Superior temporal gyrus (tissue), 1 donor: Measurements from ENCODE around the gene ZNF516.
"Not testable (repeated sequence)": the region's sequence is repeated elsewhere in the genome, so short reads cannot be mapped to it uniquely, and the experiment has no call there.

Source experiments
- DNase-seq: peaks from one replicate; pipeline ENCODE4 v3.0.0-alpha.2; 2016; ENCODE audit errors: extremely low spot score

ZNF516 gene

GRCh38 chr18:76495006-76495370, at the start of gene ZNF516:
ZNF516 (minus strand) TSS chr18:76495242; CDS start chr18:76443054, 52,188 bp downstream.
- no peak for DNase-seq

GRCh38 chr18:76538846-76539245, 43.8 kb upstream of the ZNF516 start:
- DNase-seq = no peak

GRCh38 chr18:76537621-76538020, 42.6 kb upstream of the ZNF516 start:
- no peak for DNase-seq

GRCh38 chr18:76536593-76536992, 41.6 kb upstream of the ZNF516 start:
- DNase-seq = not testable (repeated sequence)

GRCh38 chr18:76532875-76533274, 37.8 kb upstream of the ZNF516 start:
- DNase-seq = no peak

GRCh38 chr18:76530846-76531245, 35.8 kb upstream of the ZNF516 start:
- no peak for DNase-seq

- no peak for DNase-seq
Observed at GRCh38 chr18:76530391-76530790, 35.3 kb upstream of the ZNF516 start.

- no peak for DNase-seq
Observed at GRCh38 chr18:76529433-76529811, 34.4 kb upstream of the ZNF516 start.

GRCh38 chr18:76528477-76529432, 33.7 kb upstream of the ZNF516 start:
- no peak for DNase-seq

GRCh38 chr18:76525911-76526310, 30.9 kb upstream of the ZNF516 start:
- DNase-seq = no peak

GRCh38 chr18:76524900-76525698, 30.1 kb upstream of the ZNF516 start:
- peak; percentile 36 for DNase-seq

- no peak for DNase-seq
Observed at GRCh38 chr18:76524477-76524876, 29.4 kb upstream of the ZNF516 start.

GRCh38 chr18:76522551-76522950, 27.5 kb upstream of the ZNF516 start:
- DNase-seq = no peak

GRCh38 chr18:76522122-76522503, 27.1 kb upstream of the ZNF516 start:
- DNase-seq = no peak

GRCh38 chr18:76521417-76522121, 26.5 kb upstream of the ZNF516 start:
- no peak for DNase-seq

GRCh38 chr18:76518860-76519538, 24.0 kb upstream of the ZNF516 start:
- DNase-seq = no peak

GRCh38 chr18:76518123-76518859, 23.2 kb upstream of the ZNF516 start:
- no peak for DNase-seq

GRCh38 chr18:76515576-76515975, 20.5 kb upstream of the ZNF516 start:
- no peak for DNase-seq

- DNase-seq = no peak
Observed at GRCh38 chr18:76514573-76514972, 19.5 kb upstream of the ZNF516 start.

GRCh38 chr18:76507830-76508385, 12.9 kb upstream of the ZNF516 start:
- no peak for DNase-seq
